CD4-positive, alpha-beta T cell treated with Interleukin-15 for 1 hour (primary cell): Measurements from ENCODE around the gene CCL4.
"Not testable (repeated sequence)": the region's sequence is repeated elsewhere in the genome, so short reads cannot be mapped to it uniquely, and the experiment has no call there.

Source experiments
- DNase-seq: peaks from one replicate; pipeline ENCODE4 v3.0.0-alpha.2; 2020

CCL4 gene

DNA sequence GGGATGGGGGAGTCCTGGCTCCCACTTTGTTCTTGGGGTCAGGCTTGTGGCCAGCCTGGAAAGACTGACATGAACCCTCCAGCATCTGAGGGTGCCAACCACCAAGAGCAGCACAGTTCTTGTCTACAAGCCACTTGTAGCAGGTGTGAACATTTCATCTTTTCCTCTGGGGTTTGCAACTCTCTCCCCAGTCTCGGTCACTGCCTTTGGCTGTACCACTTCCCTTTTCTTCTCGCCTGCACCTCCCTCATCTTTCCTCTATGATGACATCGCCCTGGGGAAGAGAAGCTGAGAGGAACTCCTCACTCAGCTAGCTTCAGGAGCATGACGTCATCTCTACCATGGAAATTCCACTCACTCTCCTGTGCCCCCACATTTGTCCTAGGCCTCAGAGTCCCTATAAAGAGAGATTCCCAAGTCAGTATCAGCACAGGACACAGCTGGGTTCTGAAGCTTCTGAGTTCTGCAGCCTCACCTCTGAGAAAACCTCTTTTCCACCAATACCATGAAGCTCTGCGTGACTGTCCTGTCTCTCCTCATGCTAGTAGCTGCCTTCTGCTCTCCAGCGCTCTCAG is at the start of gene CCL4:
TSS of gene CCL4 (plus strand) at position 427 of the 575 bp plus-strand sequence. CDS start at position 506, 79 bp downstream.
- DNase-seq = peak; percentile 81

DNA sequence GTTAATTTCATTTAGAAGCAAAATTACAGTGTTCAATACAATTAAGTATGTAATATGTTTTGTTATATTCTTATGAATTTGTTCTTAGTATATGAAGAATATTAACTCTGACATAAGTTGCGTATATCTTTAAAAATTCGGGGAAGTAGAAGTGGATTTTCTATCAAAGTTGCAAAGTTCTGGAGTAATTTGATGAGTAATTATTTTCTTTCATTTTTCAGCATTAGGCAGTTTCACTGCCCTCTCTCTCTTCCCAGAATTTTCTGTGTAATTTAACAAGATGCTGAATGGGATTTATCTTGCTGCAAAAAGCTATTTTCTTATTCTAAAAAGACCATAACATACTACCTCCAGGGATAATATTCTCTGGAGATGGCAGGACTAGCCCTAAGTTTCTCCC is 48.5 kb upstream of the CCL4 start:
- DNase-seq = no peak

DNA sequence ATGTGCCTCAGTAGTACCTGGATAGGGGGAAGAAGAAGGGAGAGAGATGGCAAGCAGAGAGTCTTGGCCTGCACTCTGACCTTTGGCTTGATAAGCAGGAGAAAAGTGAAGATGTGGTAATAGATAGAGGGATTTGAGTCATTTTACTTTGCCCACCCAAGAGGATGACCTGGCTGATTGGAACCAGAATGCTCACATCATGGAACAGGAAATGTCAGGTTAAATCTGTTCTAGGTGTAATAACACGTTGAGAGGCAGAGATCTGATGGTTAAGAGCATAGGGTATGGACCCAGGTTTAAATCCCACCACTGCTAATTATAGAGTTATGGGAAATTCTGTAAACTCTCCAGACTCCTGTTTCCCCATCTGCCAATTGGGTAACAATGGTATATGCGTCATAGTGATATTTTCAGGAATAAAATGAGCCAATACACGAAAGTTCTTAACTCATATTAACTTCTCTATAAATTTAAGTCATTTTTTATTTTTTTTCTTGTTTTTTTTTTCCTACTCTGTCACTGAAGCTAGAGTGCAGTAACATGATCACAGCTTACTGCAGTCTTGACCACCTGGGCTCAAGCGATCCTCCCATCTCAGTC is 47.6 kb upstream of the CCL4 start:
- DNase-seq = no peak

DNA sequence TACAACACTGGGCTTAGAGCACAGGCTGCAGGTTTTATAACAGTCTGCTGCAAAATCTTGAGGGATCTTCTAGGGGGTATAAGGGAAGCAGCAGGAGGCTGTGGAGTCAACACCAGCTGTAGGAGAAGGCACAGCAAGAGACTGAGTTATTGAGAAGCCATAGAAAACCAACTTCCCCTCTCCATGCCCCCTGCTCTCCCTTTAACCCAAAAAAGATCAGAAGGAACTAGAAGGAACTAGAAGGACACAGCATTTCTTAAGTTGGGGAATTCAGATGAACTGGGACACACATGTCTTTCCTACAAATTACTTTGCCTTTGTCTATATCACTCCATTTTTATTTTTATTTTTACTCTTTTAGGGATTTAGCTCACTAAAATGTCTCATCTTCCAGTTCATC is 45.7 kb upstream of the CCL4 start:
- DNase-seq = no peak

DNA sequence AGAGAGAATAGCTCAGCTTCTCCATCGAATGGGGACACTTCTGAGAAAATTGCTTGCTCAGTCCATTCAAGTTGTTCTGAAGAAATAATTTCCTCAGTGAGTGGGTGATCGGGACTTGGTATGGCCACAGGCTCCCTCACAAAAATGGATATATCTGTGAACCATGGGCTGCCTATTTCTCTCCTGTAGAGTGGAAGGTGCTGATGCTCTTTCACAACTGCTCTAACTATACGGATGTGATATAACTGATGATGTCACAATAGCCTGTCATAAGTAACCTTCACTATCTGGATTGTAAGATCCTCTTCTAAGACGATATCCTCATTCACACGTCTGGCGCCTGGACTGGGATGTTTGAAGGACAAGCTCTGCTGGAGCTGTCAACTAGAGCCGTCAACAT is 44.2 kb upstream of the CCL4 start:
- no peak for DNase-seq

DNA sequence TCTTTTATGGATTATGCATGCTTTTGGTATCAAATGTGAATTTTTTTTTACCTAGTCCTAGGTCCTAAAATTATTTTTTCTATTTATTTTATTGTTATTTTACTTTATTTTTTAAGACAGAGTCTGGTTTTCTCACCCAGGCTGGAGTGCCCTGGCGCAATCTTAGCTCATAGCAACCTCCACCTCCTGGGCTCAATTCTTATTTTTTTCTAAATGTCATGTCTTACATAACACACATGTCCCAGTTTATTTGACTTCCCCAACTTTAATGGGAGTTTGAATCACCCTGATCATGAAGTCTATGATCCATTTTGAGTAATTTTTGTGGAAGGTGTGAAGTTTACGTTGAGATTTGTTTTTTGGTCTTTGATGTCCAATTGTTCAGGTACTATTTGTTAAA is 42.8 kb upstream of the CCL4 start:
- DNase-seq = no peak

DNA sequence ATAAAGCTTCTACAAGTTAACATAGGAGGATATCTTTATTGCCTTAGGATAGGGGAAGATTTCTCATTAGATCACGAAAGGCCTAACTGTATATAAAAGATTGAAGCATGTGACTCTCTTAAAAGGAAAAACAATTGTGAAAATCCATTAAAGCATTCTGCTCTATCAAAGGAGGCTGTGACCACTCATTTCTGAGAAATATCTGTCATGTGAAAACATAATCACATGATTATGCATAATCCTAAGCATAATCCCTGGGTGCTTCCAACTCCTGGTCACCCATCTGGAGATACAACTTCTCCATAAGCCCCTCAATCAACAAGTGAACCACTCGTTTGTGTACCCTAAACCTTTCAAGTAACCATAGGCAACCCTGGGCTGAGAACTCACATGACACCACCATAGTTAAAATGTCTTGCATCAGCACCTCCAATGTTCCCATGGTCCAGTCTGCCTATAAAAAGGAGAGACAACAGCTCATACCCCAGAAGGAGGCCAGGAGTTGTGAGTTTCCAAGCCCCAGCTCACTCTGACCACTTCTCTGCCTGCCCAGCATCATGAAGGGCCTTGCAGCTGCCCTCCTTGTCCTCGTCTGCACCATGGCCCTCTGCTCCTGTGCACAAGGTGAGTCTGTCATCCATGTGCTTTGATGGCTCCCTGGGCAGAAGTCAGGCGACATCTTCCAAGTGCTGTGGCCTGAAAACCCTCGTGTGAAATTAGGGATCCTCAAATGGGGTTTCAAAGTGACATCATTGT is 39.7 kb upstream of the CCL4 start, which contains the start of gene CCL18:
TSS of gene CCL18 (plus strand) at position 487 of the 756 bp plus-strand sequence. CDS start at position 558, 71 bp downstream.
- DNase-seq = no peak

DNA sequence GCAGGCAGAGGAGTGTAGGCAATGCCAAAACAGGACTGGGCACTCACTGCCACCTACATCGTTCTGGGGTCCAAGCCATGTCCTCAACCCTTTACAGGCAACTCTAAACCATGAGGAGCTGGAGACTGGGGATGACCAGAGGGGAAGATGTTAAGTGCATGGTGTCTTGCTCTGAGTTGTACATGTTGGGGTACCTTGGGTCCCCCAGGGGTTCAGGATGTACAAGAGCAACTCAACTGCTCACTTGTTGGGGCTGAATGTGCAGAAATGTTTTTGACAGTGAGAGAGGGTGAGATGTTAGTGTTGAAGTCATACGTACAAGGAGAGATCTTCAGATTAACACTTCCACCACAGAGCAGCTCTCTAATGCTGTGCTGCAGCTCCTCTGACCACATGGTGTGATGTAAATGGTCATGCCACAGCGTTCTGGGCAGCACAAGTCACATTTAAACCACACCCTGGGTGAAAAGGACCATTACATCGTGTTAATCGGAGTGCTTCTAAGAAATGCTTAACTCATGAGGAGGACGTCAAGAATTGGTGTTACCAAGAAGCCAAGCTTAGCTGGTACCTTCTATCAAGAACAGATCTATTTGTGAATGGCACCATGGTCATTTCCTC is 37.2 kb upstream of the CCL4 start:
- peak; percentile 80 for DNase-seq

DNA sequence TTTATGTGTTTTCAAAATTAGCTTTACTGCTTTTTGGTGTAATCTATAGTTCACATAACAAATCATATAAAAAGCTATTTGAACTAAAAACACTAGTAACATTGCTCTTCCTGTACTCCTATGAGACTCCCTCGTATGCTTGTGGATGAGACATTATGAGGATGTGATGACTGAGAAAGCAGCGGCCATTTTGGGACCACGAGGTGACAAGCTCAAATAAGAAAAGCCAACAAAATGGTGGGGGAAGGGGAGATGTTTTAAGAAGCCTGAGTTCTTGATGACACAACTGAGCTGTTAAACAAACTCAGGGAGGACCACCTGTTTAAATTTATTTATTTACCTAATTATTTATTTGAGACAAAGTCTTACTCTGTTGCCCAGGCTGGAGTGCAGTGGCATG is 35.1 kb upstream of the CCL4 start:
- no peak for DNase-seq

DNA sequence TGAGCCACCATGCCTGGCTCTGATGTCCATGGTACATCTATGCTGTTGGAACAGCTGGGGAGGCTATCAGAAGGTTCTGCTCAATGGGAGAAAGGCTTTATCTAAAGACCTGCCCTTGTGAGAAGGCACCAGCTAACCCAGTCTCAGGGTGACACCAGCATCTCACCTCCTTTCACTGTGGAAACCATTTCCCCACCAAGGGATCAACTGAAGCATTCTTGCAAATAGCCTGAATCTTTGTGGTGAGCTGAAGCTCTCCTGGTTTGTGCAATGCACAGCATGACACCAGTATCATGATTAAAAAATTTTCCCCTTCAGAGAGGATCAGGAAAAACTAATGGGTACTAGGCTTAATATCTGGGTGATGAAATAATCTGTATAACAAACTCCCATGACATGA is 34.5 kb upstream of the CCL4 start:
- DNase-seq = no peak

DNA sequence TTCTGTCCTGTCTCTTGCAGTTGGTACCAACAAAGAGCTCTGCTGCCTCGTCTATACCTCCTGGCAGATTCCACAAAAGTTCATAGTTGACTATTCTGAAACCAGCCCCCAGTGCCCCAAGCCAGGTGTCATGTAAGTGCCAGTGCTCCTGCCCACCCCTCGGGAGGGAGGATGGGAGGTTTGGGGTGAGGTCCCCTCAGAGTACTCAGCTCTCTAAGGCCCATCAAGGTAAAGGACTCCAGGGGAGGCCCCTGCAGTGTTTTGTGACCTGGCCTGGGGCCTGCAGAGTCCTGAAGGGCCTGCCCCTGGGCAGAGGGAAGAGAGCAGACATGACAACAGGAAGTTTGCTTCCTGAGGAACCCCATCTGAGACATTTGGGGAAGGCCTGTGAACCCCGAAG is 33.2 kb upstream of the CCL4 start:
- no peak for DNase-seq

DNA sequence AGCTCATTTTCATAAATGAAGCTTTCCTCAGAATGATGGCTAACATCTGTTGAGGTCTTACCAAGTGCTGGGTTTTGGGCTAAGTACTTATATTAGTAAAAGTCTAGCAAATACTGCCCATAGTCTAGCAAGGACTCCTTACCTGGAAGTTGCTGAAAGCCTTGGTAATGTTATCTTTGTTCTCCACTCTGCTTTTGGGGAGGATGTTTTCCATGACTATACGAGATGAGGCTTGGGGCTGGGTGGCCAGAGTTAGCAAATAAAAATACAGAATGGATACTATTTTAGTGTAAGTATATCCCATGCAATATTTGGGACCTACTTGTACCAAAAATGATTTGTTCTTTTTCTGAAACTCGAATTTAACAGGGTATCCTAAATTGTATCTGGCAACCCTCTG is 31.9 kb upstream of the CCL4 start:
- DNase-seq = no peak

DNA sequence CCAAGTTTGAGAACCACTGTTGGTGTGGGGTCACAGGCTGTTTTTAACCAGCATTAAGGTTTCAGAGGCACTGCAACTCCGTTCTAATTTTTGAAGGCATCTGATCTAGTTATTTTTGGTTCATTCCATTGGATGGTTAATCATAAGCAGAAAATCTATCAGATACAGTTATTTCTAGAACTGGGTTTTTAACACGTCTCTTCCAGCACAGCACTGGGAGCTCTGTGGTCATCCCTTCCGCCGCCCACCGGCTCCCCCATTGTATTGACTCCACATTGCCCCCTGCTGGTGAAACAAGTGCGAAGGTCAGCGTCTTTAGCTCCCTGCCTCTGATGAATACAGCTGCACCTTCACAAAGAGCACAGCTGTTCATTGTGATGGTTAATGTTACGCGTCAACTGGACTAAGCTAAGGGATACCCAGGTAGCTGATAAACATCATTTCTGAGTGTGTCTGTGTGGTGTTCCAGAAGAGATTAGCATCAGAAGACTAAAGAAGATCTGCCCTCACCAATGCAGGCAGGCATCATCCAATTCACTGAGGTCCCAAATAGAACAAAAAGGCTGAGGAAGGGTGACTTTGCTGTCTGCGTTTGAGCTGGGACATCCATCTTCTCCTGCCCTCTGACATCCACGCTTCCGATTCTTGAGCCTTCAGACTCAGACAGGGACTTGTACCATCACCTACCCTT is 31.1 kb upstream of the CCL4 start:
- peak; percentile 67 for DNase-seq

DNA sequence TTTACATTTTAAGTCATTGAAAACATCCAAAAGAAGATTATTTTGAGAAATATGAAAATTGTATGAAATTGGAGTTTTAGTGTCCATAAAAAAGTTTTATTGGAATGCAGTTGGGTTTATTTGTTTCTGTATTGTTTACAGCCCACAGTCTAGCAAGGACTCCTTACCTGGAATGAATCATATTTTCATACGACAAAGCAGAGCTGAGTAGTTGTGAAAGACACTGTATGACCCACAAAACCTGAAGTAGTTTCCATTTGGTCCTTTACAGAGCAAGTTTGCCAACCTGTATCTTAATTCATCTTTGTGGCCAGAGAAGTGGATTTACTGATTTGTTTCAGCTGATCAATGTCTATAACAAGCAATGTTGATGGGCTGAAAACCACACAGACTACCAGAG is 29.3 kb upstream of the CCL4 start:
- DNase-seq = no peak

DNA sequence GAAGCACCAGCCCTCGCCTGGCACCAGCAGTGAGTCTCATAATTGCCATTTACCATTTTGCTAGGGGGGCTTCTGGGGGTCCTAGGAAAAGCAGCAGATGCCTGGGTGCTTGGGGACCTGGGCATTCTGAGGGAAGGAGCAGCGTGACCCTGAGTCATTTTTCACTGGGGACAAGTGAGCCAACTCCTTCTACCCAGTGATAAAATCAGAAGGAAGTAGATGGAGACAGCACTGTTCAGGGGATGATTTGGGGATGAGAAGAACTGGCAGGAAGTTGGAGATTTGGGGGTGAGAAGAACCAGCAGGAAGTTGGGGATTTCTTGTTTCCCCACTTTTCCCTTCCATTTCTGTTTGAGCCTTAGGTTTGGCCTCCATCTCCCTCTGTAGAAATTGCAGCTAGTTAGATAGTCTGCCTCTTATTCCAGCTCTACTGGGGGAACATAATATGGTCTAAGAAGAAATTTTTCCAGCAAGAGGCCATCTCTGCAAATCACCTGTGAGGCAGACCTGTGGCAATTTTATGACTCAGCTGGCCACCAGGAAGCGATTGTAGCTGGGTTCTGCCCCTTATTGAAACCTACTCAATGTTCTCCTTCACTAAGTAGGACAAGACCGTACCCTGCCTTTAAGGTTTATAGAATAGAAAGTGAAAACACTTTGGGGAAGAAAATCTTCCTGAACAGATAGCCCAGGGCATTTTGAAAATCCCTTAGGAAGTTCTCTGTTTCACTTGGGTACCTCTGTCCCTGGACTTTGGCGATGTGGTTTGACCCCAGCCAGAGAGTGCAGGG is 21.8 kb upstream of the CCL4 start:
- not testable (repeated sequence) for DNase-seq

DNA sequence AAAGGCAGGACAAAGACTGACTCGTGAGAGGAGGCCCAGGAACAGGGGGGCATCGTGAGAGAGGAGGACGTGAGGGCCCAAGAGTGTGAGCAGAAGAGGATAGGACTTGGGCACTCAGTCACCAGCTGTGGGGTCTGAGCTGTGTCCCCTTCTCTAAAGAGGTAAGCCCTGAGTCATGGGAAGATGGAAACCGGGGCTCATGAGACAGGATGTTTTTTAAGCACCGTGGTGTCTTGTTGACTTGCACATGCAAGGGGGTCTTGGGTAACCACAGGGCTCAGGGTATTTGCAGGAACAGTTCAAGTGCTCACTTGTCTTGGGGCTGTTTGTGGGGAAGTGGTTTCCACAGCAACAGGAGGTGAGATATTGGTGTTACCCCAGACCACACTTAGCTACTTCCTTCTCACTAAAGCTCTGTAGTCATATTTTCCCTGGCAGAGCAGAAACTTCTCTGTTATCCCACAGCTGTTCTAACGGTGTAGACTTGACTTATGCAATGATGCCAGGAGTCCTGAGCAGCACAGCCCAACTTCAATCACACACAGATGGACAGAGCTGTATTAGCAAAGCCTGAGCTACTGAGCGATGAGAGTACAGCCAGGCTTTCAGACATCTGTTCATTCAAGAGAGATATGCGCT is 21.0 kb upstream of the CCL4 start:
- DNase-seq = peak; percentile 85

DNA sequence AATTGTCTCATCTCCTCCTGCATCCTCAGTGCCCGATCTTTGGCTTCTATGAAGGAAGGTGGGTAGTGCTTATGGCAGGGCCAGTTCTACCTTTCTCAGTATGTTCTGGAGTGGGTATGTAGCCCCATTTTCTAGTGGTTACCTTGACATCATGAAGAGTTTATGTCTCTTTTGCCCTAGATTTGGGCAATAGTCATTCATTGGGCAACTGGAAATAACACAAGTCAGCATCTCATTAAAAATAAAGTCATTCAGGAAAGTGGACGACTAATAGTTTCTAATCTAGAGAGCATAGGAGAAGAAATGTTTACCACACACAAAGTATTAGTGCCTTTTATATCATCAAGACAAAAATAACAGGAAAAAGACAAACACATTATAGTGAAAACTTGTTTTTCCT is 19.9 kb upstream of the CCL4 start:
- DNase-seq = not testable (repeated sequence)

DNA sequence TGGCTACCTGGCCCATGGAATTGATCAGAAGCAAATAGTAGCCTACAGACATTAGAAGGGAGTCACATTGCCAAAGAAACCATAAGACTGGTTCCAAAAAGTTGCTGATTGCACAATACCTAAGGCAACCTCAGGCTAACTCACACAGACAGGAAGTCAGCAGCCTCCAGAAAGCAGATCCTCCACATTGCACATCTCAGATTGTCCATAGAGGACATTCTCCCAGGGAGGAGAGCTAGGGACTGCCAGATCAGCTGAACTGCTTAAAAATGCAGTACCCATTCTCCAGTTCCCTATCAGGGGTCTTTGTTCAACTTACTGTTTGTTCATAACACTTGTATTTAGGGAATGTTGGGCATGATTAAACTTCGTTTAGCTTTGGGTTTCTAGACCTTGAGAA is 17.9 kb upstream of the CCL4 start:
- peak; percentile 49 for DNase-seq

DNA sequence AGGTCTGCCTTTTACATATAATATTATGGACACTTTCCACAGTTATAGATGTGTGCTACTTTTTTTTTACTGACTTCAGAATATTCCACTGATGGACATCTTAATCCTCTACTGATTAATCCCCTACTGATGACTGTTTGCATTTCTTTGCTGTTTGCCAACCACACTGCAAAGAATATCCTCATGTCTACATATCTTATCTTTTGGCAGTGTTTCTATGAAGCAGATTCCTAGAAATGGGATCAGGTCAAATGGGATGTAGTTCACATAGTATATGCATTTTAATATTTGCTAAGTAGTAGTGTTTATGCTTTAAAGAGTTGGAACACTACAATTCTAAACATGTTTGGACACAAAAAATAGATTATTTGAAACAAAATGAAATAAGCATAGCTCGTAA is 16.8 kb upstream of the CCL4 start:
- no peak for DNase-seq

DNA sequence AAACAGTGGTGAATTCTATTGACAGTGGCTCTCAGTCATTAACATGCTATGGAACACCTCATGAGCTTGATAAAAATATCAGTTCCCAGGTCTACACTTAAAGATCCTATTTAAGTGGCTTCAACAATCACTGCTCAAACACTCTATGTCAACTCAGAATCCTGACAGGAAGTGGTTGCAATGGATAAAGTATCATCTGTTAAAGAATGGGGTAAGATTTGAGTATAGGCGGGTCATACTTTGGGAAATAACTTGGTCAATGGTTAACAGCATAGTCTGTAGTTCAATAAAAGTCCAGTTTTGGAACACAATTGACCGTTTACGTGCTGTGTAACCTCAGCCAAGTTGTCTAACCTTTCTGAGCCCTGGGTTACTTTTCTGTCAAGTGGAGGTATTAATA is 16.2 kb upstream of the CCL4 start:
- DNase-seq = not testable (repeated sequence)

DNA sequence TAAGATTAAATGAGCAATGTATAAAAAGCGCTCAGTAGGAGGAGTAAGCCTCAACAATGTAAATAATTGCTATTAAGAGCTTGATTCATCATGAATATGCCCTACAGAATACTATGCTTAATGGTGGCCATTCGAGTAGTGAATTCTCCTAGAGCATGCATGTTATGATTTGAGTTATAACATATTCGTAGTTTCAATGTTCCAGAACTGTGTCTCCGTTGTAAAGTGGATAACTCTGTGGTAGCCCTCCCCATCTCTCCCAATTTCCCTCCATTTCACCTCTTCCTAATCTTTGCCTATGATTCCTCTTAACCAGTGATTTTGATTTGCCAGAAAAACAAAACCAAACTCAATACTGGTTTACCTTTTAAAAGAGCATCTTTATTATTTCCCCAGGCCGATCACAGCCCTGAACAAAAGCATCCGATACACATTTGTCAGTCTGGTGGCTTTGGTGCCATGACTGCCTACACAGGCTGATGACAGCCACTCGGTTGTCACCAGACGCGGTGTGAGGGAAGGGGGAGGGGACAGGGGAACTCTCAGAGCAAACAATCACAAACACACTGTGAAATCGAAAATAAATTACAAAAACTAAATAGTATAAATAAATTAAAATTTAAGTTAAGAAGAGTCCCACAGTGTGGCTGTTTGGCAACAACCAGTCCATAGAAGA is 15.6 kb upstream of the CCL4 start:
- DNase-seq = not testable (repeated sequence)
